Naive thymus-derived CD8-positive, alpha-beta T cell (primary cell): ENCODE data around the gene CAST. TPM values are rescaled to one million over a fixed set of nuclear protein-coding genes. Genes with fewer than 3 reads are reported as not detected.
A peak's percentile ranks its signal among the peaks of the same experiment; 100 is the strongest.

ENCODE experiments used
- ATAC-seq, 2 donors: fragments of 150-1000 bp; cut with Tn5 transposase in 1 of 2; sonication (Bioruptor Pico), chemical (Tn5 transposase) in 1 of 2; 1 replicate in 1 of 2; 2 replicates in 1 of 2; pipeline ENCODE4 v1.10.0; 2021; ENCODE audit warnings: mild to moderate bottlenecking in 2 of 2, moderate library complexity in 2 of 2
- POLR2A ChIA-PET: fragments of 350-600 bp; sonication (Branson Sonifier 250); formaldehyde crosslinking; loops from one replicate; lab custom pipeline; 2021; ENCODE audit warnings: antibody characterized with exemption; lab: Charles Lee
- DNase-seq, 10 donors: peaks; one replicate each; pipeline versions ENCODE4 v3.0.0 to v3.0.0-alpha.2; 2020 to 2022
- H3K27ac Mint-ChIP-seq, 10 donors: one replicate each; pipeline ENCODE4 v1.8.0; 2020 to 2022; ENCODE audit warnings: mild to moderate bottlenecking in 10 of 10, mixed read lengths in 10 of 10, moderate library complexity in 4 of 10, inconsistent platforms in 1 of 10
- H3K27me3 Mint-ChIP-seq, 5 donors: one replicate each; pipeline ENCODE4 v1.8.0; 2021 to 2022; ENCODE audit warnings: mixed read lengths in 5 of 5
- H3K36me3 Mint-ChIP-seq, 3 donors: one replicate each; pipeline ENCODE4 v1.8.0; 2020 to 2022; ENCODE audit warnings: mixed read lengths in 3 of 3, mild to moderate bottlenecking in 2 of 3, inconsistent platforms in 1 of 3
- H3K4me1 Mint-ChIP-seq, 4 donors: one replicate each; pipeline ENCODE4 v1.8.0; 2021 to 2022; ENCODE audit warnings: mixed read lengths in 4 of 4
- H3K4me3 Mint-ChIP-seq, 10 donors: one replicate each; pipeline ENCODE4 v1.8.0; 2020 to 2022; ENCODE audit warnings: mild to moderate bottlenecking in 10 of 10, mixed read lengths in 10 of 10, moderate library complexity in 6 of 10, inconsistent platforms in 1 of 10
- H3K9me3 Mint-ChIP-seq, 9 donors: one replicate each; pipeline ENCODE4 v1.8.0; 2020 to 2022; ENCODE audit warnings: mixed read lengths in 9 of 9, mild to moderate bottlenecking in 3 of 9, inconsistent platforms in 1 of 9, moderate library complexity in 1 of 9
- polyA plus RNA-seq, 3 donors: library from polyadenylated mRNA; unstranded; fragments of 300-500 nt; fragmentation: Illumina TruSeq; gene quantifications; one replicate each; pipeline ENCODE4 v1.2.3, GENCODE V29; 2021
- total RNA-seq, 8 experiments: library from RNA in 2 of 8; stranded (reverse) in 2 of 8; gene quantifications; one replicate each; pipeline ENCODE4 v1.2.3 and lab custom pipeline; 2021 to 2026

CAST gene
- total and polyA plus RNA-seq, 5 experiments from 2014 or later, result 29.9 to 115 (median 42.2) TPM

DNA sequence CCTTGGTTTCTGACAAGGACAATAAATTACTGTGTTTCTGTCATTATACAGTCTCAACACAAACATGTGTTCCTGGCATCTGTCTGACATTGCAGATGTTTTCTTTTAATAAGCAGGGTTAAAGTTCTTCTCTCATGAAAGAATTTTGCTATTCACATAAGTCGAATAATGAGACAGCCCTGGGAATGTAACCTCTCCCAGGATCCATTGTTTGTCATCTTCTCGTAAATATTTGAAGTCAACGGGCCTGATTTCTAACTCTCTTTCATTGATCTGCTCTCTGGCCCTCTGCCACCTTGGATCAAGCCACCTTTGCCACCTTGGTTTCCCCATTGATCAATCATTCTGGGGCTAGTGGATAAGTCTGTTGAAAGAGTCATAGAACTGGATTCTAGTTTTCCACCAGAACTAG is 12.9 kb upstream of the CAST start:
- Mint-ChIP-seq H3K4me1 (peaks cover 0 to 5% (median 0%) of the 10 kb centered on the region in 4 donors), H3K9me3 (no peaks in the 10 kb centered on the region), H3K27ac (no peak overlapping the region), H3K36me3 (no peaks in the 10 kb centered on the region), H3K27me3 (peaks cover 0 to 14% (median 7%) of the 10 kb centered on the region in 5 donors), H3K4me3 (no peak overlapping the region)
- POLR2A ChIA-PET, result interaction anchor here (1.4 kb wide), 1 partner anchor 13 kb away, joined by 4 read pairs; the partner anchor contains the start of gene CAST
- DNase-seq (no peak), ATAC-seq (no peak)

DNA sequence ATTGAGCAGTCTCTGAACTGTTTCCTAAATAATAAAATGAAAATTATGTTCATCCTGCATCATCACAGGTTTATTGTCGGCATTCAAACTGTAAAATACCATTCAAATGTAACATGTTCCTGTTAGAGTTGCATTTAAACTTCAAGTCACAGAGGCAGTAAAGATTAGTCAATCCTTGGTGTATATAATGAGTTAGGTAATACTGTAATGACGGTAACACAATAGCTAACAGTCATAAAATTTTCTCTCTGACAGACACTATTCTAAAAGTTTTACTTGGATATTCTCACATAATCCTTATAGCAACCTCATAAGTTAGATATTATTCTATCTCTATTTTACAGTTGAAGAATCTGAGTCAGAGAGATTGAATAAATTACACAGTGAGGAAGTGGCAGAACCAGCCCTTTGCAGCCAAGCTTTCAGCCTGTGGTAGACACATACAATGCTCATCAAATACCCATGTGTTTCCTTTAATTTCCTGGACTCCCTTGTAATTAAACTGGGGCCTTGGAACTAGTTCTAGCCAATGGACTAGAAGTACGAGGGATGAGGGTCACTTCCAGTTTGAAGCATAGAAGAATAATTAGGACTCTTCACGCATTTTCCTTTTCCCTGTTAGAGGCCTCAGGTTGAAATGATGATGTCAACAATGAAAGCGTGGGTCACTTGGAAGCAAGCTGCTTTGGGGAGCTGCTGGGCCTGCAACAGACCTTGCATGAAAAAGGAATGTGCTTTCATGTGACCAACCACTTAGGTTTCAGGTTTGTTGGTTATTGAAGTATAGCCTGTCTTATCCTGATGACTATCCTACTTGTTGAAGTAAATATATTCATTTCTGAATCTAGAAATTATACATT is 12.3 kb upstream of the CAST start:
- POLR2A ChIA-PET, result interaction anchor here (1.4 kb wide), 1 partner anchor 13 kb away, joined by 4 read pairs; the partner anchor contains the start of gene CAST
- H3K27me3 Mint-ChIP-seq, result peaks cover 2 to 21% (median 10%) of the 10 kb centered on the region in 5 donors
- H3K27ac Mint-ChIP-seq, result no peak overlapping the region
- DNase-seq, result no peak
- no peak overlapping the region for H3K4me3 Mint-ChIP-seq
- ATAC-seq, result no peak
- H3K36me3 Mint-ChIP-seq, result no peaks in the 10 kb centered on the region
- peaks cover 0 to 9% (median 0%) of the 10 kb centered on the region in 4 donors for H3K4me1 Mint-ChIP-seq
- no peaks in the 10 kb centered on the region for H3K9me3 Mint-ChIP-seq

GRCh38 chr5:96651047-96651446 is 11.1 kb upstream of the CAST start:
- Mint-ChIP-seq H3K4me1 (peaks cover 0 to 20% (median 0%) of the 10 kb centered on the region in 4 donors), H3K4me3 (no peak overlapping the region), H3K36me3 (no peaks in the 10 kb centered on the region), H3K9me3 (no peaks in the 10 kb centered on the region), H3K27ac (no peak overlapping the region), H3K27me3 (peaks cover 5 to 27% (median 13%) of the 10 kb centered on the region in 5 donors)
- DNase-seq (no peak), ATAC-seq (no peak)
- POLR2A ChIA-PET, result interaction anchor here (1.2 kb wide), 1 partner anchor 12 kb away, joined by 4 read pairs; the partner anchor contains the start of gene CAST

DNA sequence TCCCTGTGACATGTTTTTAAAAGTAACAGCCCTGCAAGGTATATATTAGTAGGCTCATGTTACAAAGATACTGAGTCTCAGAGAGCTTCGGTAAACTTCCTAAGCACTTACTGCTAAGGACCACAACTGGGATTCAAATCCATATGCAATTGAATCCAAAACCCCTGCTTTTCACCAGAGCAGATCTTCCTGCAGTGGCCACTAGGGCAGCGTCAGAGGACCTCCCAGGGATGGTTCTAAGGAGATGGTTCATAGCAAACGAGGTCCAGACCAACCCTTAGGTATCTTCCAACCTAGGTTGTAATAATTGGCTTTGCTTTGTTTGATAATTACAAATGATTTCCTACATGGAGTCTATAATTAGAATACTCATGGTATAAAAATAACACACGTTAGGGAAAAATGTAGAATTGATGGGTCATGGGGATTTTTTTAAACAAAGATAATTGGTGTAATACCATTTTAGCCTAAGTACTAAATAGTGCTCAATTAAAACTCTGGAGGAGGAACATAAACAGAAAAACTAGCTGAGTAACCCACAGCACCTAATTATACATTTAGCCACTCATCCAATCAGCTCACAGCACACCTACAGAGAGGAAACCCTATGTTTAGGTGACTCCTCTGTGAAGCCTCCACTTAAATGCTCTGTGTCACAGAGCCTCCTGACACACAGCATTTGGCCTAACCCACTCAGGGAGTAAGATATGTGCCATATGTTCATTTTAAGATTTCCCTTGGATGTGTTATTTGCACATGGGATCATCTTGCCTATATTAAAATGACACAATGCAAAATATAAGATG is 10.0 kb upstream of the CAST start:
- ATAC-seq, result peak in 1 of 2 donors; percentile 57

DNA sequence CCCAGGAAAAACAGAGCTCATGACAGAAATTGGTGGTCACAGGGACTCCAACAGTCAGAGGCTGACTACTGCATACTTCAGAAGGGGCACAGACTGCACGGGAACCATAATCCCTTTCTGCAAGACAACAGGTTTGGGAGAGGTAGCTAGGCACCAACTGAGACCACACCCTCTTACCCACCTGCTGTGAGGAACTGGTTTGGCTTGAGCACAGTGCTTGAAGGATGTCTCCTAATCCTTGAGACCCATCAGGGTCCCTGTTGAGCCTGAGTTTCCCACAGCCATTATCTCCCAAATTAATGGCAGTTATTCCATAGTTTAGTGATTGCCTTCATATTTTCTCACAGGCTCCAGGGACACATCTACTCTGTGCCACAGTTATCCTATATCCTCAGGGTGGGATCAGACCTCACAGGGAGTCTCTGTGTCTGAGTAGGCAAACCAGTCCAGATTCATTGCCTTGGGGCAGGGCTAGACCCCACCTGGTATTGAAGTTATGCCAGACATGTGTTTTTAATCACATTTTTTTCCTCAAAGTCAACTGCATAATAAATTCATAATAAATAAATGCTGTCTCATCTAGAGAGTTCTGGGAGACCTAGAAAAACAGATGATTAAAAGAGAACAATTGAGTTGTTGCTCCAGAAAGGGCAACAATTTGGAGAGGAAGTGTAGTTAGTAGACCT is 9.3 kb upstream of the CAST start:
- Mint-ChIP-seq H3K4me3 (no peak overlapping the region), H3K9me3 (no peaks in the 10 kb centered on the region), H3K27me3 (peaks cover 5 to 27% (median 13%) of the 10 kb centered on the region in 5 donors), H3K36me3 (no peaks in the 10 kb centered on the region), H3K27ac (no peak overlapping the region), H3K4me1 (peaks cover 2 to 35% (median 7%) of the 10 kb centered on the region in 4 donors)
- POLR2A ChIA-PET, result no interaction called here
- ATAC-seq, result no peak
- DNase-seq, result no peak

More for the DNA sequence above, 10.0 kb upstream of the CAST start:
- Mint-ChIP-seq H3K27ac (no peak overlapping the region), H3K27me3 (peaks cover 5 to 27% (median 13%) of the 10 kb centered on the region in 5 donors), H3K36me3 (no peaks in the 10 kb centered on the region), H3K4me3 (no peak overlapping the region), H3K9me3 (no peaks in the 10 kb centered on the region), H3K4me1 (peaks cover 2 to 31% (median 5%) of the 10 kb centered on the region in 4 donors)
- POLR2A ChIA-PET, result interaction anchor here (1.2 kb wide), 1 partner anchor 10 kb away, joined by 4 read pairs; the partner anchor contains the start of gene CAST
- DNase-seq, result no peak

DNA sequence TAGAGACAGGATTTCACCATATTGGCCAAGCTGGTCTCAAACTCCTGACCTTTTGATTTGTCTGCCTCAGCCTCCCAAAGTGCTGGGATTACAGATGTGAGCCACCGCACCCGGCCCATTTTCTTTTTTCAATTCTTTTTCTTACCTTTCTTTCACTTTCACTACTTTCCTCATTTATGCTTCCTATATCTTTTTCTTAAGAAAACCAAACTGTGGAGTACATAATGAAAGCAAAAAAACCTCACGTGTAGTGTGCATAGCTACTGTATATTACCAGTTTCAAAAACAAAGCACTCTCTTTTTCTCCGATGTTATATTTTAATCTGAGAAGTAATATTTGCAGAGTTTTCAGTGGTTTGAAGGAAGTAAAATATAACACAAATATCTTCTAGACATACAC is 8.0 kb upstream of the CAST start:
- DNase-seq (no peak), ATAC-seq (no peak)
- POLR2A ChIA-PET, result interaction anchor here (1.4 kb wide), 1 partner anchor 9 kb away, joined by 4 read pairs; no protein-coding TSS in a partner anchor
- H3K27ac Mint-ChIP-seq, result peak overlapping the region in 2 of 10 donors; percentile 27 to 63
- peak overlapping the region in 2 of 10 donors; percentile 15 to 48 for H3K4me3 Mint-ChIP-seq
- H3K27me3 Mint-ChIP-seq, result peaks cover 4 to 27% (median 13%) of the 10 kb centered on the region in 5 donors
- no peaks in the 10 kb centered on the region for H3K9me3 Mint-ChIP-seq
- peaks cover 2 to 36% (median 7%) of the 10 kb centered on the region in 4 donors for H3K4me1 Mint-ChIP-seq
- no peaks in the 10 kb centered on the region for H3K36me3 Mint-ChIP-seq

DNA sequence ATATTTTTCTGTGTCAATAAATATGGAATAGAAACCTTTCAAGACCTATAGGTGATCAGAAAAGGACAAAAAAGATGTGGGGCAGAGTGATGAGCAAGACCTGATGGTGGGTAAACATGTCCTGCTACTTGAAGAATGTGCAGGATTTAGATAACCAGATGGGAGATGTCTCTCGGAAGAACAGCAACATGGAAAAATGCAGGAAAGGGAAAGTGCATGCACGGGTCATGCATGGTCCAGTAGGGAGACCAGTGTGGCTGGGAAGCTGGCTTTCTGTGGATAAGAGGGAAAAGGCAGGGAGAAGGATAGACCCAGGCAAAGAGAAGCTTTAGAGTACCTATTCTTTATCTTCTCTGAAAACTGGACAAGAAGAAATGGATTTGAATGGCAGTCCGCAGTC is 7.1 kb upstream of the CAST start:
- Mint-ChIP-seq H3K9me3 (no peaks in the 10 kb centered on the region), H3K4me1 (peaks cover 3 to 40% (median 8%) of the 10 kb centered on the region in 4 donors), H3K36me3 (no peaks in the 10 kb centered on the region), H3K27me3 (peaks cover 4 to 27% (median 13%) of the 10 kb centered on the region in 5 donors), H3K27ac (peak overlapping the region in 2 of 10 donors; percentile 19 to 34), H3K4me3 (peak overlapping the region in 1 of 10 donors; percentile 21)
- no peak for DNase-seq
- ATAC-seq, result no peak
- POLR2A ChIA-PET, result interaction anchor here (1.4 kb wide), 1 partner anchor 8 kb away, joined by 4 read pairs; no protein-coding TSS in a partner anchor

GRCh38 chr5:96655506-96655905 is 6.7 kb upstream of the CAST start:
- no peak for ATAC-seq
- POLR2A ChIA-PET, result interaction anchor here (1.4 kb wide), 1 partner anchor 8 kb away, joined by 4 read pairs; no protein-coding TSS in a partner anchor

DNA sequence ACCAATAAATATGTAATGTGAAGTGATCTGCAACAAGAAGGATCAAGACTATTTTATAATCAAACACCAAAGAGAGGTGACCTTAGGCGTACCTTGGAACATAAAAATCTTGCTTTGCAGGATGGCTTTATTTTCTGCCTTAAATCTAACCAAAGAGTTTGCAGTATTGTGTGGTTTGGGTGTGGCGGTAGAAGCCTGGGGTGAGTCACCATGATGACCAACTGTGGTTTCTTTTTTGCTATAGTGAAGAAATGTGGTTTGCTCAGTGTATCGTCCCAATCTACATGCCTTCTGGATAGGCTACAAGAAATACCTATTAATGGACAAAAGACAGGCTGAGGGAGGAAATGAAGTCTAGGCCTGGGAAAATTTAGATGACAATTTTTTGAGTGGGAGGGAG is 5.1 kb upstream of the CAST start:
- no peak for ATAC-seq

More at GRCh38 chr5:96655506-96655905, 6.7 kb upstream of the CAST start:
- no peak overlapping the region for H3K4me3 Mint-ChIP-seq
- no peak for DNase-seq
- peaks cover 4 to 27% (median 13%) of the 10 kb centered on the region in 5 donors for H3K27me3 Mint-ChIP-seq
- H3K4me1 Mint-ChIP-seq, result peaks cover 5 to 44% (median 10%) of the 10 kb centered on the region in 4 donors
- no peak overlapping the region for H3K27ac Mint-ChIP-seq
- no peaks in the 10 kb centered on the region for H3K36me3 Mint-ChIP-seq
- H3K9me3 Mint-ChIP-seq, result no peaks in the 10 kb centered on the region

GRCh38 chr5:96658272-96658671 is 3.9 kb upstream of the CAST start:
- POLR2A ChIA-PET, result no interaction called here
- Mint-ChIP-seq H3K36me3 (no peaks in the 10 kb centered on the region), H3K27ac (no peak overlapping the region), H3K27me3 (peaks cover 4 to 18% (median 8%) of the 10 kb centered on the region in 5 donors), H3K9me3 (no peaks in the 10 kb centered on the region), H3K4me3 (no peak overlapping the region), H3K4me1 (peaks cover 11 to 60% (median 22%) of the 10 kb centered on the region in 4 donors)
- ATAC-seq, result no peak
- DNase-seq, result no peak

More for the DNA sequence above, 5.1 kb upstream of the CAST start:
- peak overlapping the region in 3 of 10 donors; percentile 1 to 21 (median 3) for H3K4me3 Mint-ChIP-seq
- H3K27me3 Mint-ChIP-seq, result peaks cover 4 to 19% (median 12%) of the 10 kb centered on the region in 5 donors
- no peaks in the 10 kb centered on the region for H3K36me3 Mint-ChIP-seq
- H3K4me1 Mint-ChIP-seq, result peaks cover 7 to 56% (median 17%) of the 10 kb centered on the region in 4 donors
- DNase-seq, result peak in 2 of 10 donors; percentile 27 to 41
- H3K9me3 Mint-ChIP-seq, result no peaks in the 10 kb centered on the region
- H3K27ac Mint-ChIP-seq, result peak overlapping the region in 1 of 10 donors; percentile 36
- POLR2A ChIA-PET, result no interaction called here

GRCh38 chr5:96659170-96659569 is 3.0 kb upstream of the CAST start:
- Mint-ChIP-seq H3K9me3 (no peaks in the 10 kb centered on the region), H3K27ac (no peak overlapping the region), H3K36me3 (no peaks in the 10 kb centered on the region), H3K27me3 (peaks cover 4 to 14% (median 7%) of the 10 kb centered on the region in 5 donors), H3K4me1 (peaks cover 14 to 68% (median 29%) of the 10 kb centered on the region in 4 donors), H3K4me3 (no peak overlapping the region)
- ATAC-seq, result no peak
- no peak for DNase-seq
- POLR2A ChIA-PET, result no interaction called here
